Measurements from ENCODE around the gene DYNLT4.

DNA sequence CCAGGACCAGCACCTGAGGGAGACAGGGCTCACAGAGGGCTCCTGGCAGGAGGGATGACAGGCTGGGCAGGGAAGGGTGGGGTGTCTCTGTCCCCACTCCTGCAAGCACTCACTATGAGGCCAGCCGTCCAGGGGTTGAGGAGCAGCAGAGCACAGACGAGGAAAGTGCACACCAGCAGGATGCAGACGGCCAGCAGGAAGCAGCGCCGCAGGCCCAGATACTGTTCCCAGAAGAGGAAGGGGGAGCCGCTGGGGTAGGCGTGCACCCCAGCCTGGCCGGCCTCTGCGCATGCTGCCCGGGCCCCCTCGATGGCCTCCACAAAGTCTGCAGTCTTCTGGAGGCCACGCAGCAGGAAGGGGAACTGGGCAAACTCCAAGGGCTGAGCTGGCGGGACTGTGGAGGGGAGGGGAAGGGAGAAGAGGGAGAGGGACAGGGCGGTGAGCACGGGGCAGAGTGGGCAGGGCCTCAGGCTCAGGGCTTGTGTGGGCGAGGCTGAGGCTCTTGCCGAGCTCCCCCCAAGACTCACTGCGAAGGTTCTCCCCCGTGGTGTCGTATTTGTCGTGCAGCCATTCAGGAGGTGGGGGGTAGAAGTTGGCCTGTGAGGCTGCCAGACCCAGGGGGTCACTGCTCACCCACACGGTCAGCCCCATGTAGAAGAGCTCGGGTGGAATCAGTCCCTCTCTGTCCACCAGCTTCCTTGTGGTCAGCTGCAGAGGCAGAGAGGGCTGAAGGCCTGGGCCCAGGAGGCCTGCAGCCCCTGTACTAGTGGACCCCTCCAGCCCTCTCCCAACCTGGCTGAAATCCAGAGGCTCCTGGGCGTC lies 19.4 kb upstream of the DYNLT4 start:
- TF ChIP-seq CTCF (IDR thresholded peaks at IDR 0.05) (no peak), POLR2A (IDR thresholded peaks at IDR 0.05) (no peak)
